Bronchial epithelial cell (primary cell): ENCODE data around the gene STYXL1. TPM values are rescaled to one million over a fixed set of nuclear protein-coding genes. Genes with fewer than 3 reads are reported as not detected.

Experiments
- DNase-seq: peaks from one replicate; pipeline ENCODE4 v3.0.0-alpha.2; 2010; ENCODE audit warnings: low read depth
- FAIRE-seq: peaks from 2 replicates; lab custom pipeline; 2011; peaks lifted over from hg19 to GRCh38; lab: Jason Lieb, UNC
- H3K27me3 ChIP-seq: 2 replicates; pipeline ENCODE4 v1.5.1; 2011; ENCODE audit warnings: low read length; ENCODE audit not compliant: control insufficient read depth, insufficient read depth
- H3K36me3 ChIP-seq: 2 replicates; pipeline ENCODE4 v1.5.1; 2011; ENCODE audit warnings: low read length; ENCODE audit not compliant: control insufficient read depth, insufficient read depth
- H3K4me3 ChIP-seq: 2 replicates; pipeline ENCODE4 v1.5.1; 2011; ENCODE audit warnings: mild to moderate bottlenecking, low read depth, low read length, control low read depth
- CTCF ChIP-seq: IDR thresholded peaks from 2 replicates; pipeline ENCODE4 v1.5.1; 2011; ENCODE audit warnings: mild to moderate bottlenecking, moderate library complexity, low read length, control low read depth, inconsistent platforms; ENCODE audit not compliant: insufficient read depth, severe bottlenecking
- total RNA-seq: library from RNA; depleted of rRNA; stranded (reverse); fragments of >200 nt; gene quantifications from 2 replicates; pipeline ENCODE4 v1.2.1, GENCODE V29; 2014

STYXL1 gene
- total RNA-seq, 1 donor from 2014 or later, result 47.7 TPM

GRCh38 chr7:75965617-75966016 lies 82.2 kb downstream of the STYXL1 start:
- no peak overlapping the region for H3K4me3 ChIP-seq
- DNase-seq (no peak), FAIRE-seq (peak; percentile 50)
- TF ChIP-seq CTCF, result no peak
- H3K27me3 ChIP-seq, result no peaks in the 10 kb centered on the region
- H3K36me3 ChIP-seq, result peaks cover 6% of the 10 kb centered on the region

- H3K36me3 ChIP-seq, result peaks cover 6% of the 10 kb centered on the region
- DNase-seq (no peak), FAIRE-seq (no peak)
- H3K4me3 ChIP-seq, result no peak overlapping the region
- TF ChIP-seq CTCF, result no peak
- no peaks in the 10 kb centered on the region for H3K27me3 ChIP-seq
Measured at GRCh38 chr7:75963381-75963995, 84.3 kb downstream of the STYXL1 start.

- FAIRE-seq (no peak), DNase-seq (no peak)
- Histone ChIP-seq H3K27me3 (no peaks in the 10 kb centered on the region), H3K36me3 (peaks cover 6% of the 10 kb centered on the region), H3K4me3 (no peak overlapping the region)
- TF ChIP-seq CTCF, result no peak
Measured at GRCh38 chr7:75962607-75963380, 85.0 kb downstream of the STYXL1 start.

- TF ChIP-seq CTCF, result no peak
- peaks cover 9% of the 10 kb centered on the region for H3K36me3 ChIP-seq
- H3K4me3 ChIP-seq, result no peak overlapping the region
- DNase-seq, result no peak
- no peak for FAIRE-seq
- H3K27me3 ChIP-seq, result no peaks in the 10 kb centered on the region
Measured at GRCh38 chr7:75961218-75961617, 86.6 kb downstream of the STYXL1 start.

- Histone ChIP-seq H3K27me3 (no peaks in the 10 kb centered on the region), H3K36me3 (peaks cover 12% of the 10 kb centered on the region), H3K4me3 (no peak overlapping the region)
- no peak for FAIRE-seq
- no peak for DNase-seq
- TF ChIP-seq CTCF, result no peak
Measured at GRCh38 chr7:75960372-75960771, 87.4 kb downstream of the STYXL1 start.
